HFFc6 (cell line): ENCODE data around the gene KDM6B. TPM values are rescaled to one million over a fixed set of nuclear protein-coding genes. Genes with fewer than 3 reads are reported as not detected.

Source experiments
- DNase-seq: peaks from one replicate; pipeline ENCODE4 v3.0.0-alpha.2; 2018
- H3K27ac Mint-ChIP-seq: 2 replicates; pipeline ENCODE4 v1.8.0; 2020; ENCODE audit warnings: mild to moderate bottlenecking, mixed read lengths
- H3K27me3 Mint-ChIP-seq: 2 replicates; pipeline ENCODE4 v1.8.0; 2021; ENCODE audit warnings: mild to moderate bottlenecking, moderate library complexity, mixed read lengths; ENCODE audit not compliant: insufficient read depth
- H3K36me3 Mint-ChIP-seq: 2 replicates; pipeline ENCODE4 v1.8.0; 2021; ENCODE audit warnings: low read depth, mixed read lengths
- H3K4me1 Mint-ChIP-seq: 2 replicates; pipeline ENCODE4 v1.8.0; 2020; ENCODE audit warnings: low read depth, mixed read lengths
- H3K4me3 Mint-ChIP-seq: 2 replicates; pipeline ENCODE4 v1.8.0; 2020; ENCODE audit warnings: mild to moderate bottlenecking, moderate library complexity, mixed read lengths
- H3K9me3 Mint-ChIP-seq: 2 replicates; pipeline ENCODE4 v1.8.0; 2020; ENCODE audit warnings: mild to moderate bottlenecking, mixed read lengths
- CTCF ChIP-seq: fragments of 200-600 bp; sonication (generic); IDR thresholded peaks from 2 replicates; pipeline ENCODE4 v1.5.0; 2021; ENCODE audit warnings: antibody characterized with exemption, mild to moderate bottlenecking
- total RNA-seq, 6 experiments: library from RNA; stranded (reverse); fragmentation: NEBNext Ultra II Directional; extraction: Animal tissue kit (Norgen Biotek cat#: 25700); gene quantifications; 2 replicates in 1 of 6; 3 replicates in 5 of 6; pipeline ENCODE4 v1.2.3, GENCODE V29; 2021

KDM6B gene
- total RNA-seq, 6 experiments from 2014 or later = 10.4 to 15.2 (median 11.6) TPM

- H3K27ac Mint-ChIP-seq = peak overlapping the region; percentile 97
- no peak for DNase-seq
- H3K27me3 Mint-ChIP-seq = peaks cover 8% of the 10 kb centered on the region
- peak overlapping the region; percentile 86 for H3K4me3 Mint-ChIP-seq
- peaks cover 6% of the 10 kb centered on the region; the same call in 1 of the 2 replicates for H3K36me3 Mint-ChIP-seq
- H3K9me3 Mint-ChIP-seq = no peaks in the 10 kb centered on the region
- TF ChIP-seq CTCF = no peak
- peaks cover 21% of the 10 kb centered on the region for H3K4me1 Mint-ChIP-seq
These were observed 11.5 kb downstream of the KDM6B start for GRCh38 chr17:7845359-7846062.

GRCh38 chr17:7846063-7846735, 12.2 kb downstream of the KDM6B start:
- Mint-ChIP-seq H3K9me3 (no peaks in the 10 kb centered on the region), H3K36me3 (no peaks in the 10 kb centered on the region), H3K4me1 (peaks cover 14% of the 10 kb centered on the region), H3K27me3 (peaks cover 8% of the 10 kb centered on the region), H3K4me3 (no peak overlapping the region), H3K27ac (peak overlapping the region; percentile 97)
- TF ChIP-seq CTCF = no peak
- DNase-seq = no peak

GRCh38 chr17:7846765-7847661, 13.0 kb downstream of the KDM6B start:
- Mint-ChIP-seq H3K36me3 (peaks cover 3% of the 10 kb centered on the region; the same call in 1 of the 2 replicates), H3K4me1 (peaks cover 9% of the 10 kb centered on the region), H3K27me3 (peaks cover 6% of the 10 kb centered on the region), H3K9me3 (no peaks in the 10 kb centered on the region), H3K27ac (no peak overlapping the region), H3K4me3 (no peak overlapping the region)
- TF ChIP-seq CTCF = no peak
- no peak for DNase-seq

- DNase-seq = no peak
- TF ChIP-seq CTCF = no peak
- Mint-ChIP-seq H3K4me1 (peaks cover 9% of the 10 kb centered on the region), H3K4me3 (no peak overlapping the region), H3K36me3 (peaks cover 9% of the 10 kb centered on the region; the same call in 1 of the 2 replicates), H3K27me3 (peaks cover 6% of the 10 kb centered on the region), H3K27ac (no peak overlapping the region), H3K9me3 (no peaks in the 10 kb centered on the region)
These were observed 14.1 kb downstream of the KDM6B start for GRCh38 chr17:7848131-7848579.

- Mint-ChIP-seq H3K27ac (no peak overlapping the region), H3K9me3 (no peaks in the 10 kb centered on the region), H3K4me1 (peaks cover 9% of the 10 kb centered on the region), H3K36me3 (peaks cover 9% of the 10 kb centered on the region; the same call in 1 of the 2 replicates), H3K4me3 (no peak overlapping the region), H3K27me3 (peaks cover 4% of the 10 kb centered on the region)
- no peak for TF ChIP-seq CTCF
- no peak for DNase-seq
These were observed 14.7 kb downstream of the KDM6B start for GRCh38 chr17:7848739-7849129.
